Vagina (tissue), 2 donors: ENCODE measurements around the gene RNASE13. TPM values are rescaled to one million over a fixed set of nuclear protein-coding genes. Genes with fewer than 3 reads are reported as not detected.

ENCODE experiments used
- DNase-seq, 2 donors: peaks; one replicate each; pipeline ENCODE4 v3.0.0-alpha.2; 2017; ENCODE audit errors: extremely low spot score in 2 of 2
- H3K27ac ChIP-seq: fragments of 200-600 bp; sonication (generic); one replicate; pipeline ENCODE4 v1.5.1; 2019
- H3K27me3 ChIP-seq: fragments of 200-600 bp; sonication (generic); one replicate; pipeline ENCODE4 v1.5.1; 2019
- H3K36me3 ChIP-seq, 2 donors: fragments of 200-600 bp; sonication (generic); one replicate each; pipeline ENCODE4 v1.5.1; 2017 to 2019
- H3K4me1 ChIP-seq: fragments of 200-600 bp; sonication (generic); one replicate; pipeline ENCODE4 v1.5.1; 2019
- H3K4me3 ChIP-seq, 2 donors: fragments of 200-600 bp; sonication (generic); 1 replicate in 1 of 2; 2 replicates in 1 of 2; pipeline ENCODE4 v1.5.1; 2016 to 2019
- H3K9me3 ChIP-seq: fragments of 200-600 bp; sonication (generic); one replicate; pipeline ENCODE4 v1.5.1; 2019
- CTCF ChIP-seq, 3 experiments: fragments of 450-650 bp in 2 of 3; fragments of 200-600 bp in 1 of 3; sonication (generic) in 1 of 3; IDR thresholded peaks; one replicate each; pipeline ENCODE4 v1.5.1; 2017 to 2019; ENCODE audit warnings: antibody characterized with exemption in 3 of 3, mild to moderate bottlenecking in 2 of 3, moderate library complexity in 2 of 3
- POLR2A ChIP-seq, 2 donors: fragments of 450-650 bp; IDR thresholded peaks; one replicate each; pipeline ENCODE4 v1.6.1; 2017; ENCODE audit warnings: antibody characterized with exemption in 2 of 2, mild to moderate bottlenecking in 2 of 2, moderate library complexity in 2 of 2
- POLR2AphosphoS5 ChIP-seq, 2 donors: sonication (generic); formaldehyde crosslinking; IDR thresholded peaks; one replicate each; pipeline ENCODE4 v1.9.0; 2017; ENCODE audit warnings: antibody characterized with exemption in 2 of 2, mild to moderate bottlenecking in 2 of 2, low read depth in 1 of 2; ENCODE audit not compliant: insufficient read depth in 1 of 2
- intact Hi-C: fragments of 100-400 bp; cut with DNase I; formaldehyde crosslinking; loops from one replicate; pipeline ENCODE4 v1.15.1; 2023
- total RNA-seq: library from RNA; depleted of rRNA; stranded (reverse); fragments of >200 nt; gene quantifications from one replicate; pipeline ENCODE4 v1.2.3, GENCODE V29; 2016

The RNASE13 gene
- total RNA-seq, 1 donor from 2014 or later = not detected

DNA sequence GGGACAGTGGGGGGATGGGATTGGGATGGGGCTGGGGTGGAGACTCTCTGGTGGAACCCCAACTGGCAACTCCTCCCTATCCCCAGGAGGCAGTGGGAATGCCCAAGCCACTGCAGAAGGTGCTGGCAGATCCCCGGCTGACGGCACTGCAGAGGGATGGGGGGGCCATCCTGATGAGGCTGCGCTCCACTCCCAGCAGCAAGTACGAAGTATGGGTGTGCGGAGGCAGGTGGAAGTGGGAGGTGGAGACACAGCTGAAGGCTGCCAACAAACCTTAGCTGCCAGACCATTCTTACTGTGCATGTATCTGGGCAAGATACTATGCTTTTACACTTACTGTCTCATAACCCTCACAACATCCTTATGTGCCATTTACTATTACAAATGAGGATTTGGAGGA lies 43.7 kb upstream of the RNASE13 start:
- Histone ChIP-seq H3K4me3 (no peak overlapping the region), H3K36me3 (peaks cover 0 to 78% of the 10 kb centered on the region in 2 donors), H3K27ac (no peak overlapping the region), H3K4me1 (peaks cover 16% of the 10 kb centered on the region), H3K27me3 (no peaks in the 10 kb centered on the region), H3K9me3 (no peaks in the 10 kb centered on the region)
- TF ChIP-seq CTCF (IDR thresholded peaks at IDR 0.05) (no peak), POLR2A (IDR thresholded peaks at IDR 0.05) (no peak), POLR2AphosphoS5 (IDR thresholded peaks at IDR 0.05; ENCODE audit: insufficient read depth in 1 of 2, low read depth in 1 of 2) (no peak)
- no peak for DNase-seq
- intact Hi-C loops = no loop called here

DNA sequence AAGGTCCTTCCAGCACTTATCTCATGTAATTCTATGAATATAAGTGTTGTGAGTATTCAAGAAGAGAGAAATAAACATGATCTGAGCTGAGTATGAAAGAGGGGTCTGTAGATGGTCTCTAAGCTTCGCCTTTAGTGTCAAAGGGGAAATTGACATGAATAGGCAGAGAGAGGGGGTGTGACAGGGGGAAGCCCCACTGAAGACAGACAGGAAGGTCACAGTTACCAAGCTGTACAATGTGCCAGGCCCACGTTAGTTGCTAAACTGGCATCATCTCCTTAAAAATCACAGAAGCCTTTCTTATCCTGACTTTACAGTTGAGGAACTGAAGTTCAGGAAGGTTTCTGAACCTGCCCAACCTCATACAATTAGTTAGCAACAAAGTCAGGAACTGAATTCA lies 43.1 kb upstream of the RNASE13 start:
- intact Hi-C loops = no loop called here
- no peaks in the 10 kb centered on the region for H3K27me3 ChIP-seq
- H3K4me1 ChIP-seq = peaks cover 23% of the 10 kb centered on the region
- no peak for DNase-seq
- no peak overlapping the region for H3K4me3 ChIP-seq
- no peaks in the 10 kb centered on the region for H3K9me3 ChIP-seq
- no peak for TF ChIP-seq POLR2AphosphoS5 (IDR thresholded peaks at IDR 0.05; ENCODE audit: insufficient read depth in 1 of 2, low read depth in 1 of 2)
- TF ChIP-seq CTCF (IDR thresholded peaks at IDR 0.05) = no peak
- no peak for TF ChIP-seq POLR2A (IDR thresholded peaks at IDR 0.05)
- no peak overlapping the region for H3K27ac ChIP-seq
- peaks cover 0 to 73% of the 10 kb centered on the region in 2 donors for H3K36me3 ChIP-seq

- H3K27me3 ChIP-seq = no peaks in the 10 kb centered on the region
- TF ChIP-seq POLR2A (IDR thresholded peaks at IDR 0.05) = no peak
- TF ChIP-seq CTCF (IDR thresholded peaks at IDR 0.05) = no peak
- no peak for TF ChIP-seq POLR2AphosphoS5 (IDR thresholded peaks at IDR 0.05; ENCODE audit: insufficient read depth in 1 of 2, low read depth in 1 of 2)
- peaks cover 0 to 61% of the 10 kb centered on the region in 2 donors for H3K36me3 ChIP-seq
- intact Hi-C loops = no loop called here
- H3K4me1 ChIP-seq = peaks cover 41% of the 10 kb centered on the region
- no peak overlapping the region for H3K27ac ChIP-seq
- H3K9me3 ChIP-seq = no peaks in the 10 kb centered on the region
- no peak overlapping the region for H3K4me3 ChIP-seq
- DNase-seq = no peak
These were observed 41.3 kb upstream of the RNASE13 start for GRCh38 chr14:21075719-21076437.

- Histone ChIP-seq H3K4me1 (peaks cover 46% of the 10 kb centered on the region), H3K27ac (no peak overlapping the region), H3K36me3 (peaks cover 0 to 48% of the 10 kb centered on the region in 2 donors), H3K27me3 (no peaks in the 10 kb centered on the region), H3K9me3 (no peaks in the 10 kb centered on the region), H3K4me3 (no peak overlapping the region)
- no peak for TF ChIP-seq POLR2AphosphoS5 (IDR thresholded peaks at IDR 0.05; ENCODE audit: insufficient read depth in 1 of 2, low read depth in 1 of 2)
- no peak for TF ChIP-seq CTCF (IDR thresholded peaks at IDR 0.05)
- no peak for TF ChIP-seq POLR2A (IDR thresholded peaks at IDR 0.05)
- intact Hi-C loops = no loop called here
- no peak for DNase-seq
These were observed 40.0 kb upstream of the RNASE13 start for GRCh38 chr14:21074398-21075272.
